Measurements from ENCODE around the gene NUTF2. TPM values are rescaled to one million over a fixed set of nuclear protein-coding genes. Genes with fewer than 3 reads are reported as not detected.

NUTF2 gene
- total and polyA plus RNA-seq, 2 of the 4 experiments (the other 2 are of a cell fraction): 42.7 to 361 TPM

DNA sequence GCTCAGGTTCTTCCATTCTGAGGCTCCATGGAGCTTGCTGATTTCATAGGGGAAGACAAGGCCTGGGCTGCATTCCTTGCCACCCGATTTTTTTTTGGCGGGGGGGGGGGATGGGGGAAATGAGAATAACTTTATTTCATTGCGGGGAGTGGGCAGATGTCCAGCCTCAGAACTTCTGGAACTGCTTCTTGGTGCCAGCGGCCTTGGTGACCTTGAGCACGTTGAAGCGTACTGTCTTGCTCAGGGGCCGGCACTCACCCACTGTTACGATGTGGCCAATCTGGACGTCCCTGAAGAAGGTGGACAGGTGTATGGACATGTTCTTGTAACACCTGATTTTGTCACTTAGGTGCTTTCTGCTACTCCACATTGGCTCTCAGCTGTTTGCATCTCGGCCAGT lies 9.1 kb downstream of the NUTF2 start:
- no peak for DNase-seq
- peaks cover 45% of the 10 kb centered on the region for H3K9me1 ChIP-seq (ENCODE audit: insufficient read depth, low read length)
- no peak overlapping the region for H3K4me3 ChIP-seq (ENCODE audit: insufficient read depth, low read depth, low read length)
- H3K9ac ChIP-seq (ENCODE audit: low read depth, low read length): no peak overlapping the region
- no peak overlapping the region for H4K8ac ChIP-seq (ENCODE audit: low read depth in 2 of 2, low read length in 2 of 2)
- in situ Hi-C loops (cut with MboI; ENCODE audit: low sequenced_read_pairs) (no loop called here), intact Hi-C loops (cut with micrococcal nuclease) (no loop called here), dilution Hi-C loops (cut with HindIII; ENCODE audit: low sequenced_read_pairs, unreplicated experiment) (no loop called here)
- no peak for TF ChIP-seq CHD1 (IDR thresholded peaks at IDR 0.05; ENCODE audit: low read depth, low read length)
- TF ChIP-seq POLR2A (IDR thresholded peaks at IDR 0.05; ENCODE audit: low read depth, low read length): no peak
- TF ChIP-seq FOS (IDR thresholded peaks at IDR 0.05; ENCODE audit: low read depth, low read length): no peak
- no peak for TF ChIP-seq RAD21 (IDR thresholded peaks at IDR 0.05; ENCODE audit: low read length)
- no peak overlapping the region for H4K5ac ChIP-seq (ENCODE audit: low read depth, low read length)
- no peak overlapping the region for H3K4ac ChIP-seq (ENCODE audit: low read depth, low read length)
- ChIA-PET CTCF (interaction anchor here (0.5 to 0.6 kb wide), 2 partner anchors 37 to 63 kb away, joined by 3 to 4 read pairs; no protein-coding TSS in a partner anchor), POLR2A (ENCODE audit: unreplicated experiment) (no interaction called here)
- no peak overlapping the region for H3K27ac ChIP-seq (ENCODE audit: insufficient read depth, low read length)
- no peak overlapping the region for H3K18ac ChIP-seq (ENCODE audit: low read depth, low read length)
- H3K14ac ChIP-seq (replicated peaks; ENCODE audit: low read depth, low read length): no peak overlapping the region
- peaks cover 95% of the 10 kb centered on the region for H4K20me1 ChIP-seq (ENCODE audit: insufficient read depth, low read length)
- no peak overlapping the region for H2BK20ac ChIP-seq (ENCODE audit: low read depth, low read length)
- ATAC-seq (ENCODE audit: low read depth): no peak
- H2BK15ac ChIP-seq (ENCODE audit: low read depth, low read length): no peak overlapping the region
- H2BK5ac ChIP-seq (ENCODE audit: low read depth, low read length, poor library complexity, severe bottlenecking): no peak overlapping the region
- H2AFZ ChIP-seq (replicated peaks; ENCODE audit: low read length, poor library complexity): no peak overlapping the region
- H2AK9ac ChIP-seq (replicated peaks; ENCODE audit: low read depth, low read length, poor library complexity): no peak overlapping the region
- peaks cover 11% of the 10 kb centered on the region for H3K36me3 ChIP-seq (ENCODE audit: control insufficient read depth, insufficient read depth, low read length)
- H3K4me1 ChIP-seq (ENCODE audit: control insufficient read depth, insufficient read depth, low read length): peaks cover 13% of the 10 kb centered on the region
- no peak overlapping the region for H3K23ac ChIP-seq (ENCODE audit: low read depth, low read length)
- no TSS peak for BruUV-seq (replicated peaks)
- WGBS, 2 experiments (ENCODE audit: extremely low coverage in 2 of 2, insufficient read length in 1 of 2): 92% methylated on average over 2 of the region's 10 CpGs; no CpG with 5 or more reads in 1 of the 2 experiments
- no peak overlapping the region for H3K4me2 ChIP-seq (ENCODE audit: low read depth, low read length)
- H2BK120ac ChIP-seq (ENCODE audit: low read depth, low read length): no peak overlapping the region
- H3K9me3 ChIP-seq (ENCODE audit: control insufficient read depth, insufficient read depth, low read length): no peaks in the 10 kb centered on the region
- no peak overlapping the region for H3K56ac ChIP-seq (ENCODE audit: extremely low read depth, insufficient read depth, low read length)
- no peak overlapping the region for H4K91ac ChIP-seq (ENCODE audit: insufficient read depth, low read depth, low read length)
- peaks cover 16 to 76% of the 10 kb centered on the region in 2 experiments for H3K79me1 ChIP-seq (ENCODE audit: low read depth in 1 of 2, low read length in 2 of 2)
- H2AK5ac ChIP-seq (ENCODE audit: low read depth, low read length): no peak overlapping the region
- H3K27me3 ChIP-seq (ENCODE audit: control insufficient read depth, insufficient read depth, low read length): no peaks in the 10 kb centered on the region
